GM20000 (cell line): ENCODE data around the gene FLACC1.

Experiments used
- DNase-seq: peaks from one replicate; pipeline ENCODE4 v3.0.0; 2012; ENCODE audit warnings: low spot score
- TF ChIP-seq, protein P1 (sequence below): IDR thresholded peaks from 2 replicates; pipeline ENCODE4 v1.5.1; 2012; ENCODE audit warnings: mild to moderate bottlenecking, control low read depth; ENCODE audit errors: extremely low read depth, missing control alignments

Gene FLACC1

DNA sequence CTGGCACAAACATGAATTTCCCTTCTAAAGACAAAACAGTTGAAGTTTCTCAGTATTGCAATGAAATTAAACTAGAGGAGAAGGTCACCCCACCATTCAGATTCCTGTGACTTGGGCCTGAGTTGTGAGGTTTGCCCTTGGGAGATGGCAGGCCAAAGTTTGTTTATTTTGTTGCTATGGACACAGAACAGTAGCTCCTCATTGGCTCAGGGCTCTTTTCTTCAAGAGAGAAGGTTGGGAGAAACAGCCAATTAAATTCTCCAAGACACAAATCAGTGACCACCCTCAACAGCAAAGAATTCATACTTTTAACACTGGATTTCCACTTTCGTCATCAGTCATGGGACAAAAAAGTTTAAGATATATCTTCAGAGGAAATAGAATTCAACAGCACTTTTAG lies at the start of gene FLACC1:
Gene FLACC1, minus strand, starts transcription at position 125 of the 400 bp plus-strand sequence. CDS start 5,941 bp downstream, outside the sequence.
- DNase-seq, result no peak
- TF ChIP-seq, protein P1, sequence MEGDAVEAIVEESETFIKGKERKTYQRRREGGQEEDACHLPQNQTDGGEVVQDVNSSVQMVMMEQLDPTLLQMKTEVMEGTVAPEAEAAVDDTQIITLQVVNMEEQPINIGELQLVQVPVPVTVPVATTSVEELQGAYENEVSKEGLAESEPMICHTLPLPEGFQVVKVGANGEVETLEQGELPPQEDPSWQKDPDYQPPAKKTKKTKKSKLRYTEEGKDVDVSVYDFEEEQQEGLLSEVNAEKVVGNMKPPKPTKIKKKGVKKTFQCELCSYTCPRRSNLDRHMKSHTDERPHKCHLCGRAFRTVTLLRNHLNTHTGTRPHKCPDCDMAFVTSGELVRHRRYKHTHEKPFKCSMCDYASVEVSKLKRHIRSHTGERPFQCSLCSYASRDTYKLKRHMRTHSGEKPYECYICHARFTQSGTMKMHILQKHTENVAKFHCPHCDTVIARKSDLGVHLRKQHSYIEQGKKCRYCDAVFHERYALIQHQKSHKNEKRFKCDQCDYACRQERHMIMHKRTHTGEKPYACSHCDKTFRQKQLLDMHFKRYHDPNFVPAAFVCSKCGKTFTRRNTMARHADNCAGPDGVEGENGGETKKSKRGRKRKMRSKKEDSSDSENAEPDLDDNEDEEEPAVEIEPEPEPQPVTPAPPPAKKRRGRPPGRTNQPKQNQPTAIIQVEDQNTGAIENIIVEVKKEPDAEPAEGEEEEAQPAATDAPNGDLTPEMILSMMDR, result no peak

DNA sequence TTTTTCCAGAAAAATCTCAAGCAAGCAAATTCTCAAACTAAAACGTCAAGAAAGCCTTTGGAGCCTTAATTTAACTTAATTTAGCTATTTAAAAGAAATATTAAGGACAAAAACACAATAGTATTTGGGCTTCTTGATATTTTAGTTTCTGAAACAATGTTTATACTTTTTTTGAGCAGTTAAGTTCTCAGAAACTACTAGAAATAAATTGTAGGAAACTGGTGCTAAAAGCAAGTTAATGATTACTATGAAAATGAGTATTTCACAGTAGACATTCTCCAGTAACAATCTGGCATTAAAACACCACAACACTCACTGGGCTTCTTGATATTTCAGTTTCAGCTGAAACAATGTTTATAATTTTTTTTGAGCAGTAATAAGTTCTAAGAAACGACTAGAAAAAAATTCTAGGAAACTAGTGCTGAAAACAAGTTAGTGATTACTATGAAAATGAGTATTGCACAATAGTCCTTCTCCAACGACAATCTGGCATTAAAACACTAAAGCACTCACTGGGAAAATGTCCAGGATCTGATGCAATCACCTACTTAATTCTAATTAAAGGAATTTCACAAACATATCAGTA lies 49.0 kb upstream of the FLACC1 start:
- TF ChIP-seq, protein P1, result no peak
- DNase-seq, result no peak

GRCh38 chr2:201404699-201405280 lies 47.6 kb upstream of the FLACC1 start:
- TF ChIP-seq, protein P1, result no peak
- no peak for DNase-seq

GRCh38 chr2:201403880-201404279 lies 46.7 kb upstream of the FLACC1 start:
- TF ChIP-seq, protein P1, result no peak
- no peak for DNase-seq

DNA sequence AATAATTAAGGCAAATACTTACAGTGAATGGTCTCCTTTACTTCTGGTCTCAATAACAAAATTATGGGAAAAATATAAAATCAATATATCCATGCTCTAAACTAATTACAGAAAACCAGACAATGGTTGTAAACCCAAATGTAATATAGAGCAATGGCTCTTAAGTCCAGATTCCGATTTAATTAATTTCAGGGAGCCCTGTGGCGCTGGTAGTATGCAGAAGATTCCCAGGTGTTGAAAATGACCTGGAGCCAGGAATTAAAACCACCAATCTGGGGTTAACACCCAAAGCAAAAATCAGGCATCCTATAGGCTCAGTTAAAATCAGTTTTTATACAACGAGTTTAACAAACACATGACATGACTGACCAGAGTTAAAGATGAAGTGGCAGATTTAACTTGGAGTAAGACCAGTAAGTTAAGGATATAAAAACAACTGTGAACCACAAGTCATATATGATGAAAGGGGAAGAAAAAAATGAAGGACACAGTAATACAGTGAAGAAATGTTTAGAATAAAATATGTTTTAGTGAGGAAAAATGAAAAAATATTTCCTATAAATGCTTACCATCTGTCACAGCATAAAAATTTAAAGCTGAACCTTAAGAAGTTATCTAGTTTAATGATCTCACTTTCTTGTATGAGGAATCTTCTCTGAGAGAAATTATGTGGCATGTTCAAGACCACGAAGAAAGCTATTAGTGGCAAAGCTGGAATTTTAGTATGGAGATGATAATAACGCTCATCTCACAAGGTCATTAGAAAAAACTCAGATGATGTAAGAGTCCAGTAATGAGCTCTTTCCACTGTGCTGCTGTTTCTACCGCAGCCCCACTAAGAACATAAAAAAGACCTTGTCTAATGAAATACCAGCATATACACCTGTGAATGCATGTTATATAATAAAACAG lies 45.8 kb upstream of the FLACC1 start:
- no peak for DNase-seq
- TF ChIP-seq, protein P1, result no peak

DNA sequence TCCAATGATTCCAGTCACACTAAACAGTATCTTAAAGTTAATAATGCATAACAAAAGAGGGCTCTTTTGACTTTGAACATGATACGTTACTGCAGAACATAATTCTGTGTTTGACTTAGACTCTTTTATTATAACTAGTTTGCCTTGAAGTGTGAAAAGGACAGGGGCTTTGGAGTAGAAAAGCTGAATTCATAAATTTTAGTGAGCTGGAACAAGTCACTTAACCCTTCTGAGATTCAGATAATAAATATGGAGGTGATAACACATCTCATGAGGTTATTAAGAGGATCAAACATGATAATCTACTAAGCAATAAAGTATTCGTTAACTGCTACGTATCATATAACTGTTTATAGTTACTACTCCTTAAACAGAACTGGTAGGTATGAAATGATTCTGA lies 44.7 kb upstream of the FLACC1 start:
- TF ChIP-seq, protein P1, result no peak

GRCh38 chr2:201396595-201396994 lies 39.5 kb upstream of the FLACC1 start:
- TF ChIP-seq, protein P1, result no peak
- DNase-seq, result no peak

More for the DNA sequence above, 44.7 kb upstream of the FLACC1 start:
- DNase-seq, result no peak
